Mucosa of gallbladder (tissue), 1 donor: ENCODE data around the gene APOA1. TPM values are rescaled to one million over a fixed set of nuclear protein-coding genes. Genes with fewer than 3 reads are reported as not detected.

ENCODE experiments used
- DNase-seq: peaks from one replicate; pipeline ENCODE4 v3.0.0-alpha.2; 2020; ENCODE audit warnings: low spot score
- total RNA-seq: library from RNA; stranded (reverse); gene quantifications from one replicate; pipeline ENCODE4 v1.2.1, GENCODE V29; 2021
- donor health status: DM: no; HTN: no; CAD: no.

Gene APOA1
- total RNA-seq, result 23.3 TPM

GRCh38 chr11:116837231-116838091 lies at the start of gene APOA1:
Gene APOA1, minus strand, starts transcription at chr11:116837622. Its CDS starts 235 bp downstream, at chr11:116837387.
- DNase-seq, result no peak

- peak; percentile 20 for DNase-seq
These were observed 48.7 kb upstream of the APOA1 start for GRCh38 chr11:116885951-116886655.

GRCh38 chr11:116882386-116882785 lies 45.0 kb upstream of the APOA1 start:
- DNase-seq, result no peak

GRCh38 chr11:116881143-116881542 lies 43.7 kb upstream of the APOA1 start:
- no peak for DNase-seq

GRCh38 chr11:116879800-116880625 lies 42.6 kb upstream of the APOA1 start:
- DNase-seq, result peak; percentile 28

- DNase-seq, result no peak
These were observed 39.2 kb upstream of the APOA1 start for GRCh38 chr11:116876656-116877055.

- no peak for DNase-seq
These were observed 37.8 kb upstream of the APOA1 start for GRCh38 chr11:116875194-116875593.

GRCh38 chr11:116874251-116874650 lies 36.8 kb upstream of the APOA1 start:
- no peak for DNase-seq

GRCh38 chr11:116873381-116873780 lies 36.0 kb upstream of the APOA1 start:
- DNase-seq, result no peak

- no peak for DNase-seq
These were observed 33.8 kb upstream of the APOA1 start for GRCh38 chr11:116871248-116871647.

GRCh38 chr11:116870054-116870453 lies 32.6 kb upstream of the APOA1 start:
- DNase-seq, result no peak

- no peak for DNase-seq
These were observed 32.2 kb upstream of the APOA1 start for GRCh38 chr11:116869610-116870009.

GRCh38 chr11:116868066-116868465 lies 30.6 kb upstream of the APOA1 start:
- DNase-seq, result no peak

- no peak for DNase-seq
These were observed 30.2 kb upstream of the APOA1 start for GRCh38 chr11:116867619-116868018.

GRCh38 chr11:116866804-116867455 lies 29.5 kb upstream of the APOA1 start:
- DNase-seq, result no peak

- DNase-seq, result no peak
These were observed 28.3 kb upstream of the APOA1 start for GRCh38 chr11:116865696-116866095.

GRCh38 chr11:116864531-116864930 lies 27.1 kb upstream of the APOA1 start:
- no peak for DNase-seq

GRCh38 chr11:116862951-116863350 lies 25.5 kb upstream of the APOA1 start:
- DNase-seq, result no peak

GRCh38 chr11:116862185-116862584 lies 24.8 kb upstream of the APOA1 start:
- DNase-seq, result no peak

GRCh38 chr11:116861539-116861938 lies 24.1 kb upstream of the APOA1 start:
- no peak for DNase-seq

- DNase-seq, result no peak
These were observed 22.9 kb upstream of the APOA1 start for GRCh38 chr11:116860303-116860702.

- DNase-seq, result no peak
These were observed 21.8 kb upstream of the APOA1 start for GRCh38 chr11:116859175-116859574.
